ENCODE results near the gene PUS10.
"Not testable (repeated sequence)": the region's sequence is repeated elsewhere in the genome, so short reads cannot be mapped to it uniquely, and the experiment has no call there.

- not testable (repeated sequence) for TF ChIP-seq EZH2 (IDR thresholded peaks at IDR 0.05; ENCODE audit: insufficient read depth, poor library complexity, severe bottlenecking); EZH2phosphoT487 (IDR thresholded peaks at IDR 0.05; ENCODE audit: insufficient read depth, low read depth)
These were observed 112.2 kb downstream of the PUS10 start for GRCh38 chr2:60905867-60906266.
